CD4-positive, CD25-positive, alpha-beta regulatory T cell (primary cell): Measurements from ENCODE around the gene GPR146. TPM values are rescaled to one million over a fixed set of nuclear protein-coding genes. Genes with fewer than 3 reads are reported as not detected.

ENCODE experiments used
- ATAC-seq, 2 donors: fragments of 150-1000 bp; cut with Tn5 transposase; one replicate each; pipeline ENCODE4 v1.10.0; 2021; ENCODE audit warnings: low read depth in 2 of 2, moderate number of reproducible peaks in 2 of 2, moderate library complexity in 1 of 2
- DNase-seq, 3 donors: peaks; one replicate each; pipeline versions ENCODE4 v3.0.0 to v3.0.0-alpha.2; 2012 to 2022; ENCODE audit warnings: mixed read lengths in 1 of 3
- H3K27ac ChIP-seq: one replicate; pipeline ENCODE4 v1.7.0; 2013; ENCODE audit warnings: mild to moderate bottlenecking, low read length; ENCODE audit not compliant: insufficient read depth, poor library complexity, severe bottlenecking
- H3K27me3 ChIP-seq: one replicate; pipeline ENCODE4 v1.7.0; 2013; ENCODE audit warnings: low read length; ENCODE audit not compliant: control insufficient read depth, insufficient read depth
- H3K36me3 ChIP-seq: one replicate; pipeline ENCODE4 v1.7.0; 2013; ENCODE audit warnings: mild to moderate bottlenecking, low read length, moderate library complexity; ENCODE audit not compliant: control insufficient read depth, insufficient read depth
- H3K4me1 ChIP-seq: 2 replicates; pipeline ENCODE4 v1.7.0; 2013; ENCODE audit warnings: mild to moderate bottlenecking, low read length; ENCODE audit not compliant: insufficient read depth, control insufficient read depth, poor library complexity, severe bottlenecking
- H3K4me3 ChIP-seq: one replicate; pipeline ENCODE4 v1.7.0; 2013; ENCODE audit warnings: low read depth, mild to moderate bottlenecking, low read length, moderate library complexity
- H3K9me3 ChIP-seq, 2 experiments: 1 replicate in 1 of 2; 2 replicates in 1 of 2; pipeline ENCODE4 v1.7.0; 2013; ENCODE audit warnings: low read length in 2 of 2, mild to moderate bottlenecking in 1 of 2, moderate library complexity in 1 of 2; ENCODE audit not compliant: control insufficient read depth in 2 of 2
- H3K27ac Mint-ChIP-seq, 3 donors: one replicate each; pipeline ENCODE4 v1.8.0; 2020 to 2022; ENCODE audit warnings: mild to moderate bottlenecking in 3 of 3, mixed read lengths in 3 of 3, moderate library complexity in 2 of 3
- H3K27me3 Mint-ChIP-seq: one replicate; pipeline ENCODE4 v1.8.0; 2022; ENCODE audit warnings: mild to moderate bottlenecking, mixed read lengths
- H3K36me3 Mint-ChIP-seq: one replicate; pipeline ENCODE4 v1.8.0; 2020; ENCODE audit warnings: mixed read lengths
- H3K4me1 Mint-ChIP-seq, 4 donors: one replicate each; pipeline ENCODE4 v1.8.0; 2020 to 2022; ENCODE audit warnings: mixed read lengths in 4 of 4, mild to moderate bottlenecking in 1 of 4
- H3K4me3 Mint-ChIP-seq, 4 donors: one replicate each; pipeline ENCODE4 v1.8.0; 2020 to 2022; ENCODE audit warnings: mild to moderate bottlenecking in 4 of 4, mixed read lengths in 4 of 4, moderate library complexity in 3 of 4
- H3K9me3 Mint-ChIP-seq, 7 donors: one replicate each; pipeline ENCODE4 v1.8.0; 2020 to 2022; ENCODE audit warnings: mixed read lengths in 7 of 7, mild to moderate bottlenecking in 3 of 7, moderate library complexity in 2 of 7
- polyA plus RNA-seq, 4 donors: library from polyadenylated mRNA; unstranded; fragments of 300-500 nt; fragmentation: Illumina TruSeq; gene quantifications; one replicate each; pipeline ENCODE4 v1.2.3, GENCODE V29; 2021
- total RNA-seq: library from RNA; stranded (reverse); gene quantifications from one replicate; pipeline ENCODE4 v1.2.3, GENCODE V29; 2022

Gene GPR146
- total and polyA plus RNA-seq, 5 donors from 2014 or later, result 14.1 to 26.4 (median 21.3) TPM

DNA sequence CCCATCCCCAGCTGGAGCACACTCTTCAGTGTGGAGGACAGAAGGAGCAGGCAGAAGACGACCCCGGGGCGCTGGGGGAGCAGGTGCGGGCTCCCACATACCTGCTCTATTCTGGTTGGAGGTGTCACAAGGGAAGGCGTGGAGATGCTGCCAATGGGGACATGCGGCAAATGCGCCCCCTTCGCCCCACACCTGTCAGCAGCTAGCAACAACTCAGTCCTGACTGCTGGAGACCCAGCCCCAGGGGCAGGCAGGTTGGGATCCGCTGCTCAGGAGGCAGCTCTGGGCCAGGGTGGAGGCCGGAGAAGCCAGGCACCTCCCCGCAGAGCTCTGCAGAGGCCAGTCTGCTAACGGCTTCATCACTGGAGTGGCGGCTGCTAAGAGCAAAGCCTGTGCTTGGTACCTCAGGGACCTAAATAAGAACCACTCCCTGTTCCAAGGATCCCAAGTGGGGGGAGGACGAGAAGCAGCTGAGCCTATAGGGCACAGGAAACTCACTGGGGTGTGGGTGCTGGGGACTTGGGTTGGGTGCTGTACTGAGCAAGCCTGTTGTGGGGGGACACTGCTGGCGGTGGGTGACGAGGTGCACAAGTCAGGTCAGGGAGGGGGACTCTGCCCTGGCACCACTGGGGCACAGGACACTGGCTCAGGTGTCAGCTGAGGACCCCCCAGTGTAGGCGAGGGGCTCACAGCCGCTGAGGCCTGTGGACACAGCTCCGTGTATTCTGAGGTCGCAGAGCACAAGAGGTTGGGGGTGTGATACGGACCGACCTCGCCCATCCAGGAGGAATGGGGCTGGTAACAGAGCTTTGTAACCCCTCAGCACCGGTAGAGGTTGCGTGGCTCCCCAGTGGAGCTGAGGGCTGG is 19.2 kb upstream of the GPR146 start:
- H3K27ac ChIP-seq, result no peak overlapping the region
- DNase-seq (no peak), ATAC-seq (no peak)
- peaks cover 8% of the 10 kb centered on the region for H3K36me3 ChIP-seq
- H3K4me1 Mint-ChIP-seq, result peaks cover 0 to 37% (median 21%) of the 10 kb centered on the region in 4 donors
- no peaks in the 10 kb centered on the region for H3K27me3 Mint-ChIP-seq
- no peak overlapping the region for H3K4me3 ChIP-seq
- peak overlapping the region; percentile 38 to 83 (median 68) for H3K4me3 Mint-ChIP-seq
- peaks cover 23% of the 10 kb centered on the region for H3K4me1 ChIP-seq
- H3K27ac Mint-ChIP-seq, result peak overlapping the region in 1 of 3 donors; percentile 9
- H3K9me3 Mint-ChIP-seq, result peaks cover 0 to 8% (median 0%) of the 10 kb centered on the region in 7 donors
- peaks cover 0 to 15% of the 10 kb centered on the region in 2 experiments for H3K9me3 ChIP-seq
- H3K36me3 Mint-ChIP-seq, result peaks cover 21% of the 10 kb centered on the region
- H3K27me3 ChIP-seq, result no peaks in the 10 kb centered on the region

DNA sequence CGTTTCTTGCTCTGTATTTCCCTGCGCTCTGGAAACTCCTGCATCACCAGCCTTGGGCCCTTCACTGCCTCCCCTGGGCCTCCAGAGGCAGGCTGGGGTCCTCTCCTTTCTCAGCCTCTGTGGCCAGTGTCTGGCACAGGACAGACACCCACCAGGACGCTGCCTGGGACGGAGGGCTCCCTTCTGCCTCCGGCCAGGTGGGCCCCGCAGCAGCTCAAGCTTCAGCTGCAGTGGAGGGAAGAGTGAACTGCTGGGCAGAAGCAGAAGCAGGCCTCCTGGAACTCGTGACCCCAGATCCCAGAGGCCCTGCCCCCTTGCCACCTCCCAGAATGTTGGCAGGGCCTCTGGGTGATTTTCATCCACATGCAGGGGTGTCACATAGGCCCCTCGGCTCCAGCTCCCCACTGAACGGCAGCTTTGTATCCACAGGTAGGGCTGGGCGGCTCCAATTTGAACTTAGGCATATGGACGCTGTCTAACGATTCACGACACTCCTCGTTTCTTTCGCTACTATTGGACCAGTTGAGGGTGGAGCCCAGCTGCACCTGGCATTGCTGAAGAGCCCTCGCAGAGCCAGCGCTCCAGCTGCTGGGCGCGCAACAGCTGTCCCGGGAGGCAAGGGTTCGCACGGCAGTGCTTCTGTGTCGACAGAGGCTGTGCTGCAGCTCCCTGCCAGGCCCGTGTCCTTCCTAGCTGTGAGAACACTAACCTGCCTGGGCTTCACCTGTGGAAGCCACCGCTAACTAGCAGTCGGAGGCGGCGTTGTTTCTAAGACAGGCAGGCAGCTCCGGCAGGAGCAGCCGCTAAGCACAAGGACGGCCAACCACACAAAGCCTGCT is 18.4 kb upstream of the GPR146 start:
- no peak overlapping the region for H3K4me3 ChIP-seq
- H3K36me3 ChIP-seq, result peaks cover 6% of the 10 kb centered on the region
- peaks cover 23% of the 10 kb centered on the region for H3K4me1 ChIP-seq
- ATAC-seq, result no peak
- peak overlapping the region; percentile 54 to 90 (median 82) for H3K4me3 Mint-ChIP-seq
- peak overlapping the region in 1 of 3 donors; percentile 80 for H3K27ac Mint-ChIP-seq
- peaks cover 0 to 43% (median 22%) of the 10 kb centered on the region in 4 donors for H3K4me1 Mint-ChIP-seq
- no peaks in the 10 kb centered on the region for H3K27me3 ChIP-seq
- peaks cover 0 to 8% (median 0%) of the 10 kb centered on the region in 7 donors for H3K9me3 Mint-ChIP-seq
- no peak for DNase-seq
- peaks cover 21% of the 10 kb centered on the region for H3K36me3 Mint-ChIP-seq
- no peak overlapping the region for H3K27ac ChIP-seq
- peaks cover 0 to 13% of the 10 kb centered on the region in 2 experiments for H3K9me3 ChIP-seq
- no peaks in the 10 kb centered on the region for H3K27me3 Mint-ChIP-seq

DNA sequence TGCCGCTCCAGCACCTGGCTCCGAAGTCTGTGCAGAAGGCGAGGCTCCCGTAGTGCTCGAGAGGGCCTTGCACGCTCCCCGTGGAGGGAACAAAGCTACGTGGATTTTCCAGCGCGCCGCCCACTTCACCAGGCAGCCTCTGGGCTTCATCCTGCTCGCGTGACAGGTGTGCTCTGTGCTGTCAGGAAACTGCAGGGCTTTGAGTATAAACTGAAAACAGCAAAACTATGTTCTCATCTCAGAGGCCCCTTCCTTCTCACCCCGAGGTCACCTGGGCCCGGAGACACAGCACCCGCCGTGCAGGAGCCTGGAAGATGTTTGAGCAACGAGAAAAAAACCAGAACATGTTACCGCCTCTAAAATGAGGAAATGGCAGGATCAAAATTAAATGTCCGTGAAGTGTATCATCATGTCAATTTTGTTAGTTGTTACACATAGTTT is 17.6 kb upstream of the GPR146 start:
- Histone ChIP-seq H3K36me3 (no peaks in the 10 kb centered on the region), H3K4me1 (peaks cover 23% of the 10 kb centered on the region), H3K27ac (peak overlapping the region; percentile 86), H3K27me3 (no peaks in the 10 kb centered on the region), H3K4me3 (peak overlapping the region; percentile 30), H3K9me3 (peaks cover 0 to 6% of the 10 kb centered on the region in 2 experiments)
- Mint-ChIP-seq H3K4me3 (peak overlapping the region; percentile 82 to 90 (median 84)), H3K27ac (peak overlapping the region in 2 of 3 donors; percentile 80 to 86), H3K4me1 (peaks cover 0 to 42% (median 22%) of the 10 kb centered on the region in 4 donors), H3K27me3 (no peaks in the 10 kb centered on the region), H3K9me3 (peaks cover 0 to 4% (median 0%) of the 10 kb centered on the region in 7 donors), H3K36me3 (peaks cover 15% of the 10 kb centered on the region)
- no peak for ATAC-seq
- DNase-seq, result no peak

DNA sequence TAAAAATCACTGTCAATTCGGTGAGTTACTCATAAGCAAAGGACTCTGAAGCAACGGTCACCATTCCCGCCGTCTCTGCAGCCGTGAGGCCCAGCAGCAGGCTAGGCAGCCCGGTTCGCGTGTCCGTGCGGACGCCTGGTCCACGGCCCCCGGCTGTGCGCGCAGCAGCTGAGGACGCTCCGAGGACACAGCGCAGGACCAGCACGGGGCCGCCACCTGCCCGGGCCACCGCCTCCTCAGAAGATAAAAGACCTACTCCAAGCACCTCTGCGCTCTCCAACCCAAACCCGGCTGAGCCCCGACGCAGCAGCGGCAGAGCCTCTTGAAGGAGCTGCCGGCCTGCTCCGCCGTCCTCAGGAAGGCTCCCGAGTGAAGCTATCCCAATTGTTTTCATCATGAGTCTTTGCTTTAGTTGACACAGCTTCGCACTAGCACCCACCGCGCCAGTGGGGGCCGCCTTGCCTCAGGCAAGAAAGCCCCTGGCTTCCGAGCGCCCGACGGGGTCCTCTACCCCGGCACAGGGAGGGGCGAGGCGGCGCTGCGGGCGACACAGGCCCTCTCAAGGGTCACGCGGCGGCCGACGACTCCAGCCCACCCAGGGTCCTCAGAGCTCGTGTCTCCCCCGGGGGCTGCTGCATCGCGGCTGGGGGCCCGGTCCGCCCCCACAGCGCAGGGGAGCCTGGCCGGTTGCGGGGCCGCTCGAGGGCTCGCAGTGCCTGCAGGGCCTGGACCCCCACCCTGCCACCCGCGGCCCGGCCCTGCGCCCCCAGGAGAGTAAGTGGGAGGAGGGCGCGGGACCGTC is 16.9 kb upstream of the GPR146 start:
- H3K27ac ChIP-seq, result peak overlapping the region; percentile 86
- no peak for ATAC-seq
- peak overlapping the region; percentile 30 for H3K4me3 ChIP-seq
- Mint-ChIP-seq H3K4me3 (peak overlapping the region; percentile 82 to 90 (median 84)), H3K27me3 (no peaks in the 10 kb centered on the region), H3K36me3 (peaks cover 11% of the 10 kb centered on the region), H3K4me1 (peaks cover 0 to 44% (median 20%) of the 10 kb centered on the region in 4 donors), H3K9me3 (peaks cover 0 to 2% (median 0%) of the 10 kb centered on the region in 7 donors), H3K27ac (peak overlapping the region in 2 of 3 donors; percentile 80 to 86)
- H3K36me3 ChIP-seq, result no peaks in the 10 kb centered on the region
- H3K27me3 ChIP-seq, result no peaks in the 10 kb centered on the region
- H3K4me1 ChIP-seq, result peaks cover 23% of the 10 kb centered on the region
- no peak for DNase-seq
- H3K9me3 ChIP-seq, result peaks cover 0 to under 1% of the 10 kb centered on the region in 2 experiments

DNA sequence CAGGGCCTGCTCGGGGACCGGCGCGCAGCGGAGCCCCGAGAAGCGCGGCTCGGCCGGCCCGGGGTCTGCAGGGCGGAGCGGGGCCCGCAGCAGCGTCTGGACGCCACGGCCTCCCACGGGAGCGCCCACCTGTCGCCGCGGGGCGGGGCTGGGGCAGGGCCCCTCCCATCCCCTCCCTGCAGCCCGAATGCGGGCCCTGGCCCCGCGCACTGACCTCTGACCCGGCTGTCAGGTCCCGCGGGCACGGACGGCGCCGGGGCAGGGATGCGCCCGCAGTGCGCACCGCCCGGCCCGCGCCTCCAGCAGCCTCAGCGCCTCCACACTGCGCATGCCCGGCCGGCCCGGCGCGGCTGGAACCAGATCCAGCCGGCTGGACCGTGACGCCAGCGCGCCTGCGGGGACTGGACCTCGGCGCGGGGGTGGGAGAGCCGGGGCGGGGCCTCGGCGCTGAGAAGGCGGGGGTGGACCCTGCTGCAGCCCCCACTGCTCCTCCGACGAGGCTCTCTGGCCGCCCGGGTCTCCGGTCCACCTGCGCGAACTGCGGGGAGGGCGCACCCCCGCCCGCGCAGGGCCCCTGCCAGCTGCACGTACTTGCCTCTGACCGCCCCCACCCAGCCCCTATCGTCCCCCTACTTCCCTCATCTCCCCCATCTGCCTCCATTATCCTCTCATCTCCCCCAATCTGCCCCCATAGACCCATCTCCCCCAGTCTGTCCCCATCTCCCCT is 16.1 kb upstream of the GPR146 start:
- Mint-ChIP-seq H3K4me1 (peaks cover 3 to 50% (median 25%) of the 10 kb centered on the region in 4 donors), H3K4me3 (peak overlapping the region in 3 of 4 donors; percentile 81 to 88 (median 84)), H3K27me3 (no peaks in the 10 kb centered on the region), H3K9me3 (peaks cover 0 to 2% (median 0%) of the 10 kb centered on the region in 7 donors), H3K27ac (peak overlapping the region in 1 of 3 donors; percentile 91), H3K36me3 (peaks cover 8% of the 10 kb centered on the region)
- DNase-seq, result peak; percentile 77 to 84 (median 83)
- Histone ChIP-seq H3K4me3 (peak overlapping the region; percentile 62), H3K4me1 (peaks cover 27% of the 10 kb centered on the region), H3K9me3 (no peaks in the 10 kb centered on the region), H3K36me3 (no peaks in the 10 kb centered on the region), H3K27me3 (no peaks in the 10 kb centered on the region), H3K27ac (peak overlapping the region; percentile 86)
- ATAC-seq, result peak; percentile 73

DNA sequence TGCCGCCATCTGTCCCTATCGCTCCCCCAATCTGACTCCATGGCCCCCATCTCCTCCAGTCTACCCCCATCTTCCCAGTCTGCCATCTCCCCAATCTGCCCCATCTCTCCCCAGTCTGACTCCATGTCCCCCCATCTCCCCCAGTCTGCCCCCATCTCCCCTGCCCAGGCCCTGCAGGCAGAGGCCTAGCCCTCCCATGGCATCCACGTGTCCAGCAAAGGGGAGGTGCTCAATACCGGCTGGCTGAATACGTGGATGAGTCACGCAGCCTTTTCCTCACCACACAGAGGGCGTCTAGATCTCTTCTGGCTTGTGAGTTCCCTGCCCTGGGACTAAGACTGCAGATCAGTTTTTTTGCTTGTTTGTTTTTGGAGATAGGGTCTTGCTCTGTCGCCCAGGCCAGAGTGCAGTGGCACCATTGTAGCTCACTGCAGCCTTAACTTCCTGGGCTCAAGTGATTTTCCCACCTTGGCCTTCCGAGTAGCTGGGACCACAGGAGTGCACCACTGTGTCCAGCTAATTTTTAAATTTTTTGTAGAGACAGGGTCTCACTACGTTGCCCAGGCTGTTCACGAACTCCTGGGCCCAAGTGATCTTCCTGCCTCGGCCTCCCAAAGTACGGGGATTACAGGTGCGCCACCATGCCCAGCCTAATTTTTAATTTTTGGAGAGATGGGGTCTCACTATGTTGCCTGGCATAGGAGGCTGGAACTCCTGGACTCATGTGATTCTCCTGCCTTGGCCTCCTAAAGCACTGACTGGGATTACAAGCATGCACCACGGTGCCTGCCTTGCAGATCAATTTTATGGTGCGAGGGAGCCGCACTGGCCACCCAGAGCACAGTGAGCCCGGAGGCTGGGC is 15.3 kb upstream of the GPR146 start:
- Mint-ChIP-seq H3K4me3 (peak overlapping the region; percentile 81 to 90 (median 86)), H3K4me1 (peaks cover 8 to 54% (median 29%) of the 10 kb centered on the region in 4 donors), H3K9me3 (no peaks in the 10 kb centered on the region), H3K27me3 (no peaks in the 10 kb centered on the region), H3K36me3 (peaks cover 3% of the 10 kb centered on the region), H3K27ac (peak overlapping the region; percentile 60 to 96 (median 91))
- ATAC-seq (peak; percentile 69 to 72), DNase-seq (peak; percentile 38 to 79 (median 47))
- peak overlapping the region; percentile 62 for H3K4me3 ChIP-seq
- peak overlapping the region; percentile 86 for H3K27ac ChIP-seq
- H3K9me3 ChIP-seq, result no peaks in the 10 kb centered on the region
- H3K27me3 ChIP-seq, result no peaks in the 10 kb centered on the region
- no peaks in the 10 kb centered on the region for H3K36me3 ChIP-seq
- peaks cover 35% of the 10 kb centered on the region for H3K4me1 ChIP-seq
